RPMI8226 (cell line): ENCODE results near the gene ERBB4.
"Not testable (repeated sequence)": the region's sequence is repeated elsewhere in the genome, so short reads cannot be mapped to it uniquely, and the experiment has no call there.

Source experiments
- DNase-seq: peaks from one replicate; pipeline ENCODE4 v3.0.0-alpha.2; 2015

ERBB4 gene

DNA sequence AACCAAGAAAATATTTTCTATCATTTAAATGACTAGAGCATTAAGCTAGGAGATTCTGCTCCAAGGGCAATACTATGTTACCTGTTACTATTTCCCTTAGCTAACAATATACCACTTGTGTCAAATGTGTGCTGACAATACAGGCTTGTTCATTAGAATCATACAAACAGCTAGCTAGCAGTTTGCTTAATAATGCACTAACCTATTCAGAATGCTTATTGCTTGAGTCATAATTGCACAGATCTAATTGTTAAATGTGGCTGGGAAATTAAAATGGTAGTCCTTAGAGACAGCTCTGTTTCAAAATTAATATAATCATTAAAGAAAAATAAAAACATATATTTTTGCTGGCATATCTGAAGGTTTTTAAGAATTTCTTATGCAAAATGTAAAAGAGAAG is 344.2 kb downstream of the ERBB4 start:
- DNase-seq, result no peak

DNA sequence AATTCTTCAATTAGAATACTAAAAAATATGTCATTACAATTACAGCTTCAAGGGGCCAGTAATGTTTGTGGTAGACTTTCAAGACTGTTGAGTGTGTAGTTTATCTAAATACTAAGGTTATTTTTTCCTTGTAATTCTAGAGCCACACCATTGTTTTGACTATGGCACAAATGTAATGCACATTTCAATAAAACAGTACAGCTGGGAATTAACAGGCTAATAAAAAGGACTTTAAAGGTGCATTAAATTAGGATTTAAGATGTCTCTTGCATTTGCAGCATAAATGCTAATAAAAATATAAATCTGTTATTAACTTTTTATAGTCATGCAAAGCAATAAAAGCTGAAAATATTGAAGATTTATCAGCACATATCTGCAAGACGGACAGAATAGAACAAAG is 344.8 kb downstream of the ERBB4 start:
- no peak for DNase-seq

DNA sequence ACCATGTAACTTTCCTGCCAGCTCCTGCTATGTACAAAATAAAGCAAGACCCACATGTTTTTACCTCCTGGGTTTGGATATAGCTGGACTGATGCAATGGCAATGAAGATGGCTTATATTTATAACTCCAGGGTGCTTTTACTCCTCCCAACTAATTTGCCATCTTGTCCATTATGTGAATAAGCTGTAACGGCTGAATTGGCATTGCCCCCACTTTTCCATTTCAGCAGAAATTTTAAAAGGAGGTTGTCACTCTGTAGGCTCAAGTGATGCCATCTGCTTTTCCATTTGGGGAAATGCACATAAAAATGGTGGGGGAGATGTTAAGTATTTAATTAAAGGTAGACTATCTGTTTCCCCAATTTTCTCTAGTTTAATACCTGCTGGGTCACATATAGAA is 345.5 kb downstream of the ERBB4 start:
- DNase-seq, result no peak

DNA sequence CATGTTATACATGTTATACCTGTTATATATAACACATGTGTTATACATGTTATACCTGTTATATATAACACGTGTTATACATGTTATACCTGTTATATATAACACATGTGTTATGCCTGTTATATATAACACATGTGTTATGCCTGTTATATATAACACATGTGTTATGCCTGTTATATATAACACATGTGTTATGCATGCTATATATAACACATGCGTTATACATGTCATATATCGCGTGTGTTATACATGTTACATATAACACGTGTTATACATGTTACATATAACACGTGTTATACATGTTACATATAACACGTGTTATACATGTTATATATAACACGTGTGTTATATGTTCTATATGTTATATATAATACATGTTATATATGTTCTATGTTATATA is 347.2 kb downstream of the ERBB4 start:
- not testable (repeated sequence) for DNase-seq

DNA sequence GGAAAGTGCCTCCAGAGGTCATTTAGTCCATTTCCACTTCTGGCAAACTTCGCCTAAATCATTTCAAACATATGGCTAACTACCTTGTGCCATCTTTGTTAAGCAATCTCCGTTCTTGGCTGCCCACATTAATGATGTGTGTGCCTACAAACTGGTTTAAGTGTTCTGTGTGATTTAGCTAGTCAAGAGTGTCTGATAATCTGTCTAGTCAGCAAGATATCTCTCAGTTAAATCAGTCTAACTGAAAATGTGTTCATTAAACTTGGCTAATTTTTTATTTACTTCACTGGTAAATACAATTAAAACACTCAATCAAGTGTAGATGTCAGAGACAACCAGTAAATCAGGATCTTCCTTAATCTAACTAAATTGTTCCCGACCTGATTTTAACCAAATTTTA is 352.4 kb downstream of the ERBB4 start:
- DNase-seq, result no peak

DNA sequence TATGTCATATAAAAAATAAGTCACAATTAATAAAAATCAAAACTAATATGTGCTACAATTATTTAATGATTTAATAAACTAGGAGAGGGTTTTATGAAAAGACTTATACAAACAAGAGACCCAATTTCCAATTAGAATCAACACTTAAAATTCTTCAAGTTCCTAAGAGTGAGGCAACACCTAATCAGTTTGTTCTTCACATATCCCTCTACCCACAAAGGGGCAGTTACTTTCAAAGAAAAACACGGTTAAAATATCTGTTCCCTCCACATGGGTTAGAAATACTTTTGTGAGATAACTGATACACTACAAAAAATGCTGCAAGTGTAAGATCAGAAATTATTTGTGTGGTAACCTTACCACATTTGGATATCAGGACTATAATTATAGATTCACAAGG is 357.0 kb downstream of the ERBB4 start:
- DNase-seq, result no peak

DNA sequence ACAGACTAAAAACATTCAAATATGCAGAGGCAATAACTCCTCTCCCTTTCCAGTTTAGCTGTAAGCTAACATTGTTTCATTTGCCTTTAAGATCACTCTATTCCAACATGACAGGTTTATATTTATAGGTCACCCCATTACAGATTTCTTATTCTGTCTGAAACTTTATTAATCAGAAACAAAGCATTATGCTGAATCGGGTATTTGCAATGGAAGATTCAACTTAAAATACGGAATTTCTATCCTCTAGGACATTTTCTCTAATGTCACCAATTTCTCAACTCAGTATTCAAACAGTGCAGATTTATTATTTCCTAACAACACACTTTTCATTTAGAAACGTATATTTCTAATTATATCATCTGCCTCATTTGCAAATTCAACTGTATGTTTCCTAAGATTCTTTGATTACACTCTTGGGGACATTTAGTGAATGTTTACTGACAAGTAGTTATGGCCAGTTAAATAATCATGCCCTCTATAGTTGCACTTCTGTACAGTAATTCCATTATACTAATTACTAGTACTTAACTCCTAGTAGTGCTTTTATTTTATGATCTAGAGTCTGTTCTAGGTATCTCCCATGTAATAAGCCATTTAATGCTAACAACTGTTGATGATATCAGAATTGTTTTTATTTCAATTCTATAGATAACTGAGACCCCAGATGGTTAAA is 358.1 kb downstream of the ERBB4 start:
- DNase-seq, result no peak

DNA sequence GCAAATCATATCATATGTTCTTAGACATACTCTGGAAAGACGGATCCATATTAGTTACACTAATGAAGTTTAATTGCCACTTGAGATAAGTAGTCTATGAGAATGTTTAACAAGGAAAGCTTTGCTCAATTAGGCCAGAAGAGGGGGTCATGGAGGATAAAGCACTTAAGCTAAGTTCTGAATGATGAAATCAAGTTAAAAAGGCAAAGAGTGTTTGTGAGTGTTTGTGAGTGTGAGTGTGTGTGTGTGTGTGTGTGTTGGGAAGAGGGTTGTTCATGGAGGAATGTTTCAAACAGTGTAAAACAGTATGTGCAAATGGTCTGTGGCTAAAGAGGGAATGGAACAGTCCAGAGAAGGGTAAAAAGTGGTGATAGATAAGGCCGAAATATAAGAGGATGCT is 360.9 kb downstream of the ERBB4 start:
- no peak for DNase-seq

DNA sequence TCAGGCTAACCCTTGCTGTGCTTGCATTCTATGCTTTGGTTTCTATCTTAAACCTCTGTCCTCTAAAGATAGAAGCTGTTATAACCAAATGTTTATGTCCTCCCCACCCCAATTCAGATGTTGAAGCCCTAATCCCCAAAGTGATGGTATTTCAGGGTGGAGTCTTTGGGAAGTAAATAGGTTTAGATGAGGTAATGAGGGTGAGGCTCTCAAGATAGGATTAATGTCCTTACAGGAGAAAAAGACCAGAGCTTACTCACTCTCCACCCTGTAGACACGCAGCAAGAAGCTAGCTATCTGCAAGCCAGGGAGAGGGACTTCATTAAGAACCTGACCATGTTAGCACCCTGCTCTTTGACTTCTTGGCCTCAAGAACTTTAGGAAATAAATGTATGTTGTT is 362.5 kb downstream of the ERBB4 start:
- DNase-seq, result no peak

DNA sequence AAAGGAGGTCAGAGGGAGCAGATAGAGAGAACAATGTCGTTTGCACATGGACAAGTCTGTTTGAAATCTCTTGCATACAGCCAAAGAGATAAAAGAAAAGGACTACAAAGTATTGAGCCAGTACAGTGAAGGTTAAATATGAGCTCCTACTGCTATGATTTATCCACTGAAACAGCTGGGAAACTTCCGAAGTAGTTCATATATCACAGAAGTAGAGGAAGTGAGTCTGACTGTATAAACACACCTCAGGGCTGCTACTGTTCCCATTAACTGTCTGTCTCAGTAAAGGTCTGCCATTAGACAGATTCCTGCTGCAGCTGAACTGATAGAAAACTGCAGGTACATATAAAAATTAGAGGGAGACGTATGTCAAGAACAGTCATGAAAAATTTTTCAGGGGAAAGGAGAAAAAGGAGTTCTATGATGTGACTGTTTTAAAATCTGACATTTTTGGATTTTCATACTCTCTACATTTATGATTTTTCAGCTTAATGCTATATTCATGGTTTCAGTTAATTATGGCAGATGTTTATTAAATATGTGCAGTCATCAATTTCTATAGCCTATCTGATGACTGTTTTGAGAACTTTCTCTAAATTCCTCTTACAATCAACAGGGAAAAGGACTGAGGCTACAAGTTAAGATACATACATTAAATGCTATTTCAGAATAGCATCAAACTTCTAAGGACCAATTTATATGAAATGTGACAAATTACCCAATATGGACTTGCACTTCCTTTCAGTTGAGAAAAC is 364.7 kb downstream of the ERBB4 start:
- DNase-seq, result no peak

DNA sequence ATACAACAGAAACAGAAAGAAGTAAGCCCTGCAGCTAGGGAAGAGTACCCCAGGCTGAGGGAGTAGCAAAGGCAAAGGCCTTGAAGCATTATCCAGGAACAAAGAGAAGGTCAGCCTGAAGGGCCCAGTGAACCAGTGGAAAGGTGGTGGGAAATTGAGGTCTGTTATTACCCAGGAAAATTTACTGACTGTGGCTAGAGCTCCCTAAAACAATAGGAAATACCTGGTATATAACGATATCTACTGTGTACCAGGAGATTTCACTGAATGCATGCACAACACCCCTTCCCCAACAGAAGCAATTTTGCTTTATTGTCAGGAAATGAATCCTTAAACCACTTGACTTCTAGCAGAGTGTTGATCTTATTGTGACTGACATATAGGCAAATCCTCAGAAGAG is 365.3 kb downstream of the ERBB4 start:
- DNase-seq, result no peak

DNA sequence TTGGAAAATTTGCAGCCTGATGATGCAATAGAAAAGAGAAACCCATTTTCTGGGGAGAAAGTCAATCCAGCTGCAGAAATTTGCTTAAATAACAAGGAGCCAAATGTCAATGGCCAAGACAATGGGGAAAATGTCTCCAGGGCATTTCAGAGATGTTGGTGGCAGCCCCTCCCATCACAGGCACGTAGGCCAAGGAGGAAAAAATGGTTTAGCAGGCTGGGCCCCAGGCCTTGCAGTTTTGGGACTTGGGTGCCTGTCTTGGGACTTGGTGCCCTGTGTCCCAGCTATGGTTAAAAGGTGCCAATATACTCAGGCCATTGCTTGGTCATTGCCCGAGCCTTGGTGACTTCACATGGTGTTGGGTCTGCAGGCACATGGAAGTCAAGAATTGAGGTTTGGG is 368.2 kb downstream of the ERBB4 start:
- no peak for DNase-seq

DNA sequence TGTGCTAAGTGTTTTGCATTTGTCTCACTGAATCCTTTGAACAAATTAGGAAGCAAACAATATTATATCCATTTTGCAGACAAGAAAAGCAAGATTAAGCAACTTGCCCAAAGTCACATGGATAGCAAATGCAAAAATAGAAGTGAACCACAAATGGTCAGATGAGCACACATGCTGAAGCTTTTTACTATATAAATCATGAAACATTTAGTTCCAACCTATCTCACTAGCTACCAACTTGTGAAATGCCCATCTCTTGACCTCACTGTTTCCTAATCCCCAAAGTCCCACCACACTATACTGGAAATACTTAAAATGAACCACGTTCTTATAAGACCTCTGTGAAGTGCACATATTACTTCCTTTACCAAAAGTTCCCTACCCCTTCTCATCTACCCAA is 380.5 kb downstream of the ERBB4 start:
- DNase-seq, result no peak

DNA sequence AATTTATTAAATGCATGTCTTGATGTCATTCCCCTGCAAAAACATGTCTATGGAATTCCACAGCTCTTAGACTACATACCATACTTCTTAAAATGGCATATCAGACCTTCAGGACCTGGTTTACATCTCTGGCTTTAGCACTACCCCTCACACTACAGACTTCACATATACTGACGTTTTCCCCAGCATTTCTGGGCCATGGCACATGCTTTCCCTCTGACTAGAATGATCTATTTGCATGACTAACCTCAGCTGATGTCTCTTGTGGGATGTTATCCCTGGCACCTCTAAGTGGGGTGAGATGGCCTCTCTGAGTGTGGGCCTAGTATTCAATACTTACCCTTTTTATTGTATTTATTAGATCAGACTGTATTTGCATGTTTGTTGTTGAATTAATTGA is 381.6 kb downstream of the ERBB4 start:
- no peak for DNase-seq

DNA sequence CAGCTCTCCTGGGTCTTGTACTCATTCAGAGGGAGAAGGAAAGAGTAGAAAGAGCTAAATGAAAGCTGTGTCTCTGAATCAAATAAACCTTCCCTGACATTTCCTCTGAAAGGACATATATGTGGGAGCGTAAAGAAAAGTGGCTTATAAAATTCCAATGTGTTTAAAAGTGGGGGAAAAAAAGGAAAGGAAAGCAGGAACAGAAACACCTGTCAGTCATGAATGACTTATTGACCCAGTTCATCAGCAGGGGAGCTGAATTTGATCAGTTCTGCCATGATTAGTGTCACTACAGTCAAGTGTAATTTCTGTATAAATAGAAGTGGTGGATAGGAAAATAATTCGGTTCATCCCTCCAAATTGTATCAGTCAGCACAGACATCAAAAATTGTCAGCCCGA is 382.5 kb downstream of the ERBB4 start:
- no peak for DNase-seq

DNA sequence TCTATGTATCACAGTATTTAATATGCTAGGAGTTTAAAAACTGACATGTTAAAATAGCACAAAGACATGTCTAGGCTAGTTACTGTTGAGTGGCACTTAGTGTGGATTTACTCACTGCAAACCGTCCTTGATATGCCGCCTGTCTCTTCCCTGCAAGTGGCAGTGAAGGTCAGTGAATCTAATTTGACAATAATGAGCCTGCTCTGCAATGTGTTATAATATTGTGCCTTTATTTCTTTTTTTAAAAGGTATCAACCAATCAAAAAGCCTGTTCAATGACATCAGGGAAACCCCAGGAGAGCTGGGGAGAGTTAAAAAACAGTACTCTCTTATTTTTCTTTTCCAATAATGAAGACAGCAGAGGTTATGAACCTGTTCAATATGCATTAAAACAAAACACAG is 384.1 kb downstream of the ERBB4 start:
- DNase-seq, result no peak

DNA sequence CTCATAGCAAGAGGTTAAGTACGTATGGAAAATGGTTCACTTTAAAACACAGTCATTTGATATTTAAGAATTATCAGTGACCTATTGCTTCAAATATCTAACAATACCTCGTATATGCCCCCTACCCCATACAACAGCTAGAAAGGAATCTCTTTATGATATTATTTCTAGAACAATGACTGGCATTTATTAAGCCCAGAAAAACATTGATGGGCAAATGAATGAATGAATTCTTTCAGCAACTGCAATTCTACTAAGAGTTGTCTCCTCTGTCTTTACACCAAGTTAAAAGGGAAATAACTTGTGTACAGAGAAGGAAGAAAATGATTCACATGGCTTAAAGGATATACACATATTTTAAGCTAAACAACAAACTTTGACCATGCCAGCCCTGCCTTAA is 384.7 kb downstream of the ERBB4 start:
- no peak for DNase-seq

DNA sequence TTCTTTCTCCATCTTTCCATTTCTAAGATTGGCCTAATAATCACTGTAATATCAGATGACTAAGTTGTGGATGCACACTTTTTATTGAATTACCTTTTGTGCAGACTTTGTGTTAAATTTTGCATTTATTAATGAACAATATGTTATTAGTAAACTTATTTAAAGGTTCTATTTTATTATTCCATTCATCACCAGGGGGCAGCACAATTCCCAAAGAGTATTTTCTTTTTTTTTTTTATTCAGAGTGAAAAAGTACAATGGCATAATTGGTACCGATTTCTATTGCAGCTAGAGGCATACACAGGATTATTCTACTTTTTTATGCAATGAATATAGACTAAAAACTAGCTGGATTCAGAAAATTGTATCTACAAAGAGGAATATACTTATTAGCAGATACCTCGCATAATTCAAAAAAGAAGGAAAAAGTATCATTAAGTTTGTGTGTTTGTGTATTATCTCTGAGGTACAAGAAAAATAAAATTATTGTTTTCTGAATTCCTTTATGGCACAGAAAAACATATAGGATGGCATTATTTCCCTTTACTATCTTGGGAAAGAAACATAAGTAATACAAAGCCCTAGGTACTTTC is 390.6 kb downstream of the ERBB4 start:
- peak; percentile 25 for DNase-seq

DNA sequence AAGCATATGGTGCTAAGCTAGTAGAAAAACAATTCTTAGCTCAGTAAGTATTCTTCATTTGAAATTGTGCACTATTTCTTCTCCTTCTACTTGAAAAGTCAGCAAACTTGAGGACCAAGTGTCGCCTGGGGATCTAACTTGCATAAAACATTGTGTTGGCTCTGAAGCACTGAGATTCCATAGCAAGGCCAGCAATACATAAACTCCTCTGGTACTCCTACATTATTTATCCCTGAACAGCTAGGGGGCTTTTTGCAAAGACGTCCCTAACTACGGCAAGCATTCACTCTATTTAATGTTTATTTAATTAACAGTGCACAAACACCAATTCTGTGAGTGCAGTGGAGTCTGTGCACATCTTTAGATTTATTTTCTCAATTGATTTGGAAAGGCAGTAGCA is 392.2 kb downstream of the ERBB4 start:
- DNase-seq, result no peak

DNA sequence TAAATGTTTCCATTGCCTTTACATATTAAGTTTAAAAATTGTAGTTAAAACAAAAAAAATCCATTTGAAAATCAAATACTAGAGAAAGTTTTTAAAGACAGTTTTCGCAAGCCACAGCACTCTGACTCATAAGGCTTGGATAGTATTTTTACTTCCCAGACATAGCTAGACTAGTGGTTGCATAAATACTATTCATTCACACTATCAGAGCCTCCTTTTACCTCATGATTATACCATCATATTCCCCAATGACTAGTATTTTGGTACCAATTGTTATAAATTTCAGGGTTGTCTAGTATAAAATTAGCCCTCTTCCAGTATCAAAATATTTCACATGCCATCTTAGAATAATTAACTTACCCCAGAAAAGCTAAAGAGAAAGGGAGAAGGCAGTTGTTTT is 393.5 kb downstream of the ERBB4 start:
- no peak for DNase-seq

DNA sequence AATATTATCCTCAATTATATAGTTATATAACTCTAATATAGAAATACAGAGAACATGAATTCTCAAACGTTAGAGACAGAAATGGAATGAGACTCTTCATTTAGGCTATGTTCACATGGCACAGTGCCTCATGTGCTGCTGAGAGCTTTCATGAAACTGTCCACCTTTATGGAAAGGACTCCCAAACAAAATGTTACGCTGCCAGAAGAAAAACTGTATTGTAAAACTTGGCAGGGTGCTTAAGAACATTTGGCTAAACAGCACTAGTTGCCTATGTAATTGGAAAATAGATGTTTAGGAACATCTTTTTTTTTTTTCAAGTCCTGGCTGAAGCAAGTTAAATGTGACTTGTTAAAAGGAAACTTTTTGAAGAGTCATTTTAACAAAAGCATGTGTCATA is 396.0 kb downstream of the ERBB4 start:
- DNase-seq, result no peak

DNA sequence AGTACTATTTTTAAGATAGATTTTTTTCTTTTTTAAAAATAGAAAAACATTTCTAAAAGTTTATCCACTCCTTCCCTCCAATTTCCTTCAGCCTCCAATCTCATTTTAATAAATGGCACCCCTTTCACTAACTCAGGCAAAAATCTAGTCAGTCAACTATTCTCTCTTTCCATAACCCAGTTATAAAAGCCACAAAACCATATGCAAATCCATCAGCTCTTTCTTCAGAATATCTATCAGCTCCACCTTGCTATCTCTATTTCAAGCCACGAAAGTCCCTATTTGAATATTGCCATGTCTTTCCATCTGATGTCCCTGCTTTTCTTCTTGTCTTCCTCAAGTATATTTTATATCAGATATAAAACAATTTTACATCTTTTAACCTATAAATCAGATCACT is 397.1 kb downstream of the ERBB4 start:
- DNase-seq, result no peak

DNA sequence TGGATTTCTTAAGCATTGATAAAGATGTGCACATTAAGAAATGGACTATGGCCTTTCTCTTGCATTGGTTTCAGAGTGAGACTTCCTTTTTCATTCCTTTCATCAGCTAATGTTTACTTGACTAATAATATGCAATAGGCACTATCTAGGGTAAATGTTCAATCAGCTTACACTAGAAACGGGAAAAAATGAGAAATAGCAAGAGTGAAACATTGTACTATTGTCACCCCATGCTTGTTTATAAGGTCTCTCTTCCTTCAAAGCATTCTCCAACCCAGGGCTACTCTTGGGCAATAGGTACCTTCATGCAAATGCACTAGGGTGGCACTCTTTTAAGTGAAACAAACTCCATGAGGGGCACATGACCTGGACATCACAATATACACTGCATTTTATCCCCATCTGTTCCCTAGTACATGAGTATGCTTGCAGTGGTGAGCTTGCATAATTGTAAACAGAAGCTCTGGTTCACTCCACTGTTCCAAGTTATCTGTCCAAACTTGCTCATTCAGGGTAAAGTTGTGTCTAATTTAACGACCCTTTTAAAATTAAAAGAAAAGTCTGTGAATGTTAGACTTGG is 402.3 kb downstream of the ERBB4 start:
- no peak for DNase-seq

DNA sequence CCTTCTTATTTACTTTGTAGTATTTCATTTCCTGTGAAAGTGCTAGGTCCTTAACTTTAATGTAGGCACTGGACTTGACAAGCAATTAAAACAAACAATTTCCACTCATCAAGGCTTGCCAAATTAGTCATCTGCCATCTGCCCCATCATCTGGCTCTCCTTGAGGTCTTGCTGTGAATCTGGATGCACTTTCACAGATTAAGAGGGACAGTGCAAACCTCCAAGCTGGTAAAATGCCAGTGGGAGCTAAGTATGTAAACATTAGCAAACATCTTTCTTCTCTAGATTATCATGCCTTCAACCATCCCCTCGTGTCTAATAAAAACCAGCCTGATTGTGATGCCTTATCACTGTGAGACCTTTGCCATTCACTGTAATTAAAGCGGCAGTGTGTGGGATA is 402.9 kb downstream of the ERBB4 start:
- DNase-seq, result peak; percentile 33
